Brain microvascular endothelial cell (primary cell): ENCODE results near the gene LIM2.

ENCODE experiments used
- DNase-seq: peaks from one replicate; pipeline ENCODE4 v3.0.0-alpha.2; 2020
- H3K27ac ChIP-seq: fragments of 250-450 bp; sonication (Bioruptor Pico); 2 replicates; pipeline ENCODE4 v1.5.1; 2020; ENCODE audit warnings: mild to moderate bottlenecking, moderate library complexity
- H3K27me3 ChIP-seq: fragments of 250-450 bp; sonication (Bioruptor Pico); replicated peaks from 2 replicates; pipeline ENCODE4 v1.5.1; 2020; ENCODE audit warnings: mild to moderate bottlenecking
- H3K36me3 ChIP-seq: fragments of 250-450 bp; sonication (Bioruptor Pico); replicated peaks from 2 replicates; pipeline ENCODE4 v1.5.1; 2020; ENCODE audit warnings: mild to moderate bottlenecking
- H3K4me3 ChIP-seq: 2 replicates; pipeline ENCODE4 v1.5.1; 2011; ENCODE audit warnings: low read depth, mild to moderate bottlenecking, control low read depth, low read length, moderate library complexity
- CTCF ChIP-seq: IDR thresholded peaks from 2 replicates; pipeline ENCODE4 v1.5.1; 2011; ENCODE audit warnings: low read depth, mild to moderate bottlenecking, moderate library complexity, low read length, control low read depth, inconsistent platforms; ENCODE audit errors: missing control alignments
- in situ Hi-C: cut with HindIII; loops from 2 replicates; pipeline ENCODE4 v1.10.0; 2017; ENCODE audit warnings: low sequenced_read_pairs, low pct_ligation_motif_present

LIM2 gene

GRCh38 chr19:51389143-51389542 lies 1.4 kb upstream of the LIM2 start:
- DNase-seq, result no peak
- in situ Hi-C loops, result no loop called here
- no peak for TF ChIP-seq CTCF
- Histone ChIP-seq H3K27ac (no peak overlapping the region), H3K27me3 (no peaks in the 10 kb centered on the region), H3K4me3 (no peak overlapping the region), H3K36me3 (no peaks in the 10 kb centered on the region)

- no peak for TF ChIP-seq CTCF
- DNase-seq, result no peak
- no peaks in the 10 kb centered on the region for H3K36me3 ChIP-seq
- H3K27me3 ChIP-seq, result no peaks in the 10 kb centered on the region
- H3K4me3 ChIP-seq, result no peak overlapping the region
- in situ Hi-C loops, result no loop called here
- H3K27ac ChIP-seq, result no peak overlapping the region
Observed at GRCh38 chr19:51386882-51387520, 773 bp downstream of the LIM2 start.

- no peaks in the 10 kb centered on the region for H3K27me3 ChIP-seq
- in situ Hi-C loops, result no loop called here
- no peak for DNase-seq
- no peak overlapping the region for H3K4me3 ChIP-seq
- no peaks in the 10 kb centered on the region for H3K36me3 ChIP-seq
- no peak overlapping the region for H3K27ac ChIP-seq
- no peak for TF ChIP-seq CTCF
Observed at GRCh38 chr19:51382004-51382403, 5.8 kb downstream of the LIM2 start.

GRCh38 chr19:51380379-51380778 lies 7.4 kb downstream of the LIM2 start:
- no peaks in the 10 kb centered on the region for H3K36me3 ChIP-seq

GRCh38 chr19:51377422-51377821 lies 10.4 kb downstream of the LIM2 start:
- in situ Hi-C loops, result no loop called here
- DNase-seq, result no peak
- Histone ChIP-seq H3K4me3 (no peak overlapping the region), H3K36me3 (no peaks in the 10 kb centered on the region), H3K27me3 (no peaks in the 10 kb centered on the region), H3K27ac (no peak overlapping the region)
- TF ChIP-seq CTCF, result no peak

More at GRCh38 chr19:51380379-51380778, 7.4 kb downstream of the LIM2 start:
- H3K4me3 ChIP-seq, result no peak overlapping the region
- no peaks in the 10 kb centered on the region for H3K27me3 ChIP-seq
- TF ChIP-seq CTCF, result no peak
- in situ Hi-C loops, result no loop called here
- no peak for DNase-seq
- no peak overlapping the region for H3K27ac ChIP-seq
